Liver (tissue), 9 donors: ENCODE measurements around the gene PRM2. TPM values are rescaled to one million over a fixed set of nuclear protein-coding genes. Genes with fewer than 3 reads are reported as not detected.

Experiments
- DNase-seq: peaks from one replicate; pipeline ENCODE4 v3.0.0-alpha.2; 2017; ENCODE audit warnings: low spot score
- H3K27ac ChIP-seq, 2 donors: one replicate each; pipeline ENCODE4 v1.7.0; 2013; ENCODE audit warnings: inconsistent platforms in 2 of 2, low read length in 2 of 2, control low read depth in 1 of 2, low read depth in 1 of 2, mild to moderate bottlenecking in 1 of 2
- H3K27me3 ChIP-seq, 4 donors: one replicate each; pipeline versions ENCODE4 v1.6.1 to v1.7.0; 2013; ENCODE audit warnings: low read length in 3 of 4, inconsistent platforms in 1 of 4, mild to moderate bottlenecking in 1 of 4, moderate library complexity in 1 of 4; ENCODE audit not compliant: control insufficient read depth in 4 of 4, insufficient read depth in 4 of 4
- H3K36me3 ChIP-seq, 4 donors: one replicate each; pipeline versions ENCODE4 v1.6.1 to v1.7.0; 2013; ENCODE audit warnings: low read length in 3 of 4, mild to moderate bottlenecking in 3 of 4, low read depth in 1 of 4, moderate library complexity in 1 of 4; ENCODE audit not compliant: control insufficient read depth in 4 of 4, insufficient read depth in 3 of 4
- H3K4me1 ChIP-seq, 4 donors: one replicate each; pipeline versions ENCODE4 v1.6.1 to v1.7.0; 2013; ENCODE audit warnings: low read length in 3 of 4, mild to moderate bottlenecking in 3 of 4, moderate library complexity in 1 of 4; ENCODE audit not compliant: control insufficient read depth in 4 of 4, insufficient read depth in 4 of 4
- H3K4me3 ChIP-seq, 3 donors: one replicate each; pipeline versions ENCODE4 v1.6.1 to v1.7.0; 2013; ENCODE audit warnings: low read length in 3 of 3, control low read depth in 1 of 3, low read depth in 1 of 3, mild to moderate bottlenecking in 1 of 3
- H3K9ac ChIP-seq, 2 donors: one replicate each; pipeline ENCODE4 v1.7.0; 2013; ENCODE audit warnings: low read length in 2 of 2, mild to moderate bottlenecking in 2 of 2, moderate library complexity in 2 of 2, control low read depth in 1 of 2, low read depth in 1 of 2
- H3K9me3 ChIP-seq, 4 donors: one replicate each; pipeline versions ENCODE4 v1.6.1 to v1.7.0; 2013; ENCODE audit warnings: low read length in 3 of 4; ENCODE audit not compliant: control insufficient read depth in 4 of 4
- ATF3 ChIP-seq: IDR thresholded peaks from 2 replicates; pipeline ENCODE4 v1.6.1; 2016; ENCODE audit warnings: antibody characterized with exemption
- EGR1 ChIP-seq, 2 donors: IDR thresholded peaks; 2 replicates each; pipeline ENCODE4 v1.6.1; 2016 to 2018; ENCODE audit warnings: antibody characterized with exemption in 2 of 2, low read depth in 2 of 2
- FOXA1 ChIP-seq: IDR thresholded peaks from 2 replicates; pipeline ENCODE4 v1.6.1; 2016; ENCODE audit warnings: antibody characterized with exemption
- FOXA2 ChIP-seq: IDR thresholded peaks from 2 replicates; pipeline ENCODE4 v1.6.1; 2016; ENCODE audit warnings: antibody characterized with exemption
- GABPA ChIP-seq, 2 donors: IDR thresholded peaks in 1 of 2; conservative IDR thresholded peaks in 1 of 2; 2 replicates each; pipeline ENCODE4 v1.6.1; 2016; ENCODE audit warnings: antibody characterized with exemption in 2 of 2, mild to moderate bottlenecking in 1 of 2, moderate library complexity in 1 of 2
- HNF4A ChIP-seq, 2 donors: conservative IDR thresholded peaks; 2 replicates each; pipeline ENCODE4 v1.6.1; 2016; ENCODE audit warnings: antibody characterized with exemption in 2 of 2, mild to moderate bottlenecking in 2 of 2
- HNF4G ChIP-seq: IDR thresholded peaks from 2 replicates; pipeline ENCODE4 v1.6.1; 2016; ENCODE audit warnings: antibody characterized with exemption
- JUND ChIP-seq, 2 donors: IDR thresholded peaks; 2 replicates each; pipeline ENCODE4 v1.6.1; 2016; ENCODE audit warnings: antibody characterized with exemption in 2 of 2
- MAX ChIP-seq: IDR thresholded peaks from 2 replicates; pipeline ENCODE4 v1.6.1; 2016; ENCODE audit warnings: antibody characterized with exemption
- NR2F2 ChIP-seq: IDR thresholded peaks from 2 replicates; pipeline ENCODE4 v1.6.1; 2016; ENCODE audit warnings: antibody characterized with exemption
- RAD21 ChIP-seq, 2 donors: IDR thresholded peaks; 2 replicates each; pipeline ENCODE4 v1.6.1; 2016; ENCODE audit warnings: antibody characterized with exemption in 2 of 2, mild to moderate bottlenecking in 2 of 2
- REST ChIP-seq: IDR thresholded peaks from 2 replicates; pipeline ENCODE4 v1.6.1; 2016; ENCODE audit warnings: antibody characterized with exemption, mild to moderate bottlenecking
- RXRA ChIP-seq, 2 donors: IDR thresholded peaks; 2 replicates each; pipeline ENCODE4 v1.6.1; 2017 to 2018; ENCODE audit warnings: antibody characterized with exemption in 2 of 2, mild to moderate bottlenecking in 1 of 2
- SP1 ChIP-seq: IDR thresholded peaks from 2 replicates; pipeline ENCODE4 v1.6.1; 2018; ENCODE audit warnings: antibody characterized with exemption, mild to moderate bottlenecking
- TAF1 ChIP-seq: conservative IDR thresholded peaks from 2 replicates; pipeline ENCODE4 v1.6.1; 2016; ENCODE audit warnings: antibody characterized with exemption, mild to moderate bottlenecking
- YY1 ChIP-seq: IDR thresholded peaks from 2 replicates; pipeline ENCODE4 v1.6.1; 2016; ENCODE audit warnings: antibody characterized with exemption, mild to moderate bottlenecking
- ZBTB33 ChIP-seq: IDR thresholded peaks from 2 replicates; pipeline ENCODE4 v1.6.1; 2016; ENCODE audit warnings: antibody characterized with exemption
- WGBS: extraction: QIAGEN DNeasy Blood & Tissue Kit; methylation state at CpG from one replicate; pipeline ENCODE4 v1.1.7; 2013; 5-methylcytosine and 5-hydroxymethylcytosine counted together
- polyA plus RNA-seq, 2 donors: library from polyadenylated mRNA; stranded (reverse) in 1 of 2; unstranded in 1 of 2; fragments of 200-250 nt in 1 of 2; fragments of >200 nt in 1 of 2; fragmentation: Nextera tagmentation in 1 of 2; extraction: Ambion mirVana in 1 of 2; gene quantifications; one replicate each; pipeline versions ENCODE4 v1.2.1 to v1.2.3, GENCODE V29; 2013 to 2015
- total RNA-seq, 2 donors: library from RNA; depleted of rRNA; stranded (reverse); fragments of >200 nt; gene quantifications; one replicate each; pipeline ENCODE4 v1.2.3, GENCODE V29; 2014
- TF ChIP-seq, protein P1 (sequence below): fragments of 150-350 bp; IDR thresholded peaks from 2 replicates; pipeline ENCODE4 v1.5.1; 2017; ENCODE audit warnings: improper control_type of control experiment, low read depth, low read length; ENCODE audit not compliant: missing input control
- donor health status: healthy.
- donor health status: healthy.
- donor health status: healthy.
- donor health status: healthy.
- donor health status: healthy.

The PRM2 gene
- total and polyA plus RNA-seq, 4 donors, result not detected

GRCh38 chr16:11255737-11256660 lies 20.3 kb downstream of the PRM2 start, which contains the start of gene SOCS1 (continued):
- TF ChIP-seq ZBTB33 (no peak), TAF1 (peak; percentile 74)
- TF ChIP-seq, protein P1, sequence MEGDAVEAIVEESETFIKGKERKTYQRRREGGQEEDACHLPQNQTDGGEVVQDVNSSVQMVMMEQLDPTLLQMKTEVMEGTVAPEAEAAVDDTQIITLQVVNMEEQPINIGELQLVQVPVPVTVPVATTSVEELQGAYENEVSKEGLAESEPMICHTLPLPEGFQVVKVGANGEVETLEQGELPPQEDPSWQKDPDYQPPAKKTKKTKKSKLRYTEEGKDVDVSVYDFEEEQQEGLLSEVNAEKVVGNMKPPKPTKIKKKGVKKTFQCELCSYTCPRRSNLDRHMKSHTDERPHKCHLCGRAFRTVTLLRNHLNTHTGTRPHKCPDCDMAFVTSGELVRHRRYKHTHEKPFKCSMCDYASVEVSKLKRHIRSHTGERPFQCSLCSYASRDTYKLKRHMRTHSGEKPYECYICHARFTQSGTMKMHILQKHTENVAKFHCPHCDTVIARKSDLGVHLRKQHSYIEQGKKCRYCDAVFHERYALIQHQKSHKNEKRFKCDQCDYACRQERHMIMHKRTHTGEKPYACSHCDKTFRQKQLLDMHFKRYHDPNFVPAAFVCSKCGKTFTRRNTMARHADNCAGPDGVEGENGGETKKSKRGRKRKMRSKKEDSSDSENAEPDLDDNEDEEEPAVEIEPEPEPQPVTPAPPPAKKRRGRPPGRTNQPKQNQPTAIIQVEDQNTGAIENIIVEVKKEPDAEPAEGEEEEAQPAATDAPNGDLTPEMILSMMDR, result peak; percentile 81

- Histone ChIP-seq H3K9ac (peak overlapping the region in 1 of 2 donors; percentile 42), H3K36me3 (peaks cover 0 to 1% (median 0%) of the 10 kb centered on the region in 4 donors), H3K4me3 (peak overlapping the region; percentile 62 to 76 (median 67)), H3K27me3 (no peaks in the 10 kb centered on the region), H3K9me3 (no peaks in the 10 kb centered on the region), H3K4me1 (peaks cover 10 to 43% (median 28%) of the 10 kb centered on the region in 4 donors), H3K27ac (peak overlapping the region; percentile 63 to 80)
- no peak for DNase-seq
- no peak for TF ChIP-seq FOXA2
- TF ChIP-seq ATF3, result no peak
- no peak for TF ChIP-seq REST
- no peak for TF ChIP-seq HNF4A (conservative IDR thresholded peaks at IDR 0.05)
- no peak for TF ChIP-seq YY1
- no peak for TF ChIP-seq EGR1 (IDR thresholded peaks at IDR 0.05; ENCODE audit: low read depth in 2 of 2)
- TF ChIP-seq ZBTB33, result no peak
- no peak for TF ChIP-seq GABPA (IDR thresholded peaks at IDR 0.05 in 1 of 2, conservative IDR thresholded peaks at IDR 0.05 in 1 of 2)
- TF ChIP-seq TAF1, result no peak
- no peak for TF ChIP-seq FOXA1
- no peak for TF ChIP-seq MAX
- TF ChIP-seq SP1, result no peak
- TF ChIP-seq HNF4G, result no peak
- TF ChIP-seq, protein P1, result no peak
- TF ChIP-seq RAD21 (IDR thresholded peaks at IDR 0.05), result no peak
- TF ChIP-seq RXRA (IDR thresholded peaks at IDR 0.05), result no peak
- TF ChIP-seq NR2F2, result no peak
- no peak for TF ChIP-seq JUND (IDR thresholded peaks at IDR 0.05)
- 12% methylated on average over 105 of the region's 105 CpGs for WGBS
Observed at GRCh38 chr16:11254913-11255736, 21.2 kb downstream of the PRM2 start.
